GM18499 (cell line): ENCODE results near the gene CORO2A.

Experiments
- ATAC-seq: cut with Tn5 transposase; IDR thresholded peaks from one replicate; pipeline ENCODE4 v1.9.1; 2021; ENCODE audit warnings: moderate number of reproducible peaks; ENCODE audit not compliant: insufficient read depth, unreplicated experiment

The CORO2A gene

GRCh38 chr9:98199388-98200033 lies 7.1 kb upstream of the CORO2A start:
- ATAC-seq: no peak

GRCh38 chr9:98195671-98196070 lies 3.2 kb upstream of the CORO2A start:
- ATAC-seq: no peak

- ATAC-seq: no peak
Observed at GRCh38 chr9:98193336-98193944, 1.0 kb upstream of the CORO2A start.

GRCh38 chr9:98191671-98192502 lies 550 bp downstream of the CORO2A start:
- no peak for ATAC-seq

GRCh38 chr9:98191181-98191608 lies 1.2 kb downstream of the CORO2A start:
- no peak for ATAC-seq

- no peak for ATAC-seq
Observed at GRCh38 chr9:98190757-98191105, 1.7 kb downstream of the CORO2A start.

- no peak for ATAC-seq
Observed at GRCh38 chr9:98189412-98189811, 3.0 kb downstream of the CORO2A start.

GRCh38 chr9:98187926-98188325 lies 4.5 kb downstream of the CORO2A start:
- ATAC-seq: no peak

- ATAC-seq: no peak
Observed at GRCh38 chr9:98186236-98186635, 6.2 kb downstream of the CORO2A start.

- no peak for ATAC-seq
Observed at GRCh38 chr9:98185611-98186171, 6.7 kb downstream of the CORO2A start.

- no peak for ATAC-seq
Observed at GRCh38 chr9:98185021-98185567, 7.3 kb downstream of the CORO2A start.

- no peak for ATAC-seq
Observed at GRCh38 chr9:98184326-98184725, 8.1 kb downstream of the CORO2A start.

- no peak for ATAC-seq
Observed at GRCh38 chr9:98182889-98183599, 9.4 kb downstream of the CORO2A start.

GRCh38 chr9:98182069-98182820 lies 10.2 kb downstream of the CORO2A start:
- no peak for ATAC-seq

- ATAC-seq: no peak
Observed at GRCh38 chr9:98181746-98182068, 10.7 kb downstream of the CORO2A start.

- ATAC-seq: no peak
Observed at GRCh38 chr9:98180996-98181395, 11.4 kb downstream of the CORO2A start.

GRCh38 chr9:98178874-98179850 lies 13.3 kb downstream of the CORO2A start:
- no peak for ATAC-seq

- ATAC-seq: no peak
Observed at GRCh38 chr9:98176391-98177259, 15.8 kb downstream of the CORO2A start.
